ENCODE measurements around the gene MYO1H. TPM values are rescaled to one million over a fixed set of nuclear protein-coding genes. Genes with fewer than 3 reads are reported as not detected.

The MYO1H gene
- total RNA-seq, 1 donor from 2014 or later: not detected

DNA sequence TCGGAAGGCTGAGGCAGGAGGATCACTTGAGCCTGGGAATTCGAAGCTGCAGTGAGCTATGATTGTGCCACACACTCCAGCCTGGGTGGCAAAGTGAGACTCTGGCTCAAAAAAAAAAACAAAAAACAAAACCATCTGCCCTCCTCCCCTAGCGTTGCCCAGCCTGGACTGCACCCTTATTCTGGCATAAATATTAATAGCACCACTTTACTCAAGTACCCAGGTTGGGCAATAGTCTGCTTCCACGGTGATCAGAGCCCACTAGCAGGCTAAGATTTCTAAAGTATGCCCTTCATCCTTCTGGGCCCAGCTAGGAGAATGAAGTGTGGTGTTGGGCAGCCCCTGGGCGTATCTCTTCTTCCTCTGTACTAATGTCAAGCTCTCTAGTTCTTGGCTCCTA, 96.1 kb downstream of the MYO1H start:
- no peaks in the 10 kb centered on the region for H3K79me2 ChIP-seq (ENCODE audit: low read depth)
- peaks cover 20% of the 10 kb centered on the region for H3K4me1 Mint-ChIP-seq
- peak overlapping the region; percentile 64 for H3K27ac Mint-ChIP-seq
- H3K4me3 ChIP-seq: no peak overlapping the region
- H4K20me1 ChIP-seq (ENCODE audit: low read depth): peaks cover 4% of the 10 kb centered on the region
- no peaks in the 10 kb centered on the region for H3K27me3 ChIP-seq
- H3K36me3 Mint-ChIP-seq: peaks cover 17% of the 10 kb centered on the region
- no peak for DNase-seq (ENCODE audit: low spot score)
- no peaks in the 10 kb centered on the region for H3F3A ChIP-seq (ENCODE audit: low read depth)
- H2AFZ ChIP-seq (replicated peaks): no peak overlapping the region
- no peak overlapping the region for H3K27ac ChIP-seq
- H3K36me3 ChIP-seq: no peaks in the 10 kb centered on the region
- no peak overlapping the region for H3K4me3 Mint-ChIP-seq
- no peaks in the 10 kb centered on the region for H3K4me1 ChIP-seq
- H3K27me3 Mint-ChIP-seq (ENCODE audit: insufficient read depth, low read depth): peaks cover 1% of the 10 kb centered on the region
- no peaks in the 10 kb centered on the region for H3K9me3 ChIP-seq (ENCODE audit: low read depth)
- no peaks in the 10 kb centered on the region for H3K9me3 Mint-ChIP-seq
- no peak overlapping the region for H3K4me2 ChIP-seq
- TF ChIP-seq EZH2phosphoT487 (IDR thresholded peaks at IDR 0.05) (no peak), EZH2 (IDR thresholded peaks at IDR 0.05) (no peak)
- TF ChIP-seq, protein P1, sequence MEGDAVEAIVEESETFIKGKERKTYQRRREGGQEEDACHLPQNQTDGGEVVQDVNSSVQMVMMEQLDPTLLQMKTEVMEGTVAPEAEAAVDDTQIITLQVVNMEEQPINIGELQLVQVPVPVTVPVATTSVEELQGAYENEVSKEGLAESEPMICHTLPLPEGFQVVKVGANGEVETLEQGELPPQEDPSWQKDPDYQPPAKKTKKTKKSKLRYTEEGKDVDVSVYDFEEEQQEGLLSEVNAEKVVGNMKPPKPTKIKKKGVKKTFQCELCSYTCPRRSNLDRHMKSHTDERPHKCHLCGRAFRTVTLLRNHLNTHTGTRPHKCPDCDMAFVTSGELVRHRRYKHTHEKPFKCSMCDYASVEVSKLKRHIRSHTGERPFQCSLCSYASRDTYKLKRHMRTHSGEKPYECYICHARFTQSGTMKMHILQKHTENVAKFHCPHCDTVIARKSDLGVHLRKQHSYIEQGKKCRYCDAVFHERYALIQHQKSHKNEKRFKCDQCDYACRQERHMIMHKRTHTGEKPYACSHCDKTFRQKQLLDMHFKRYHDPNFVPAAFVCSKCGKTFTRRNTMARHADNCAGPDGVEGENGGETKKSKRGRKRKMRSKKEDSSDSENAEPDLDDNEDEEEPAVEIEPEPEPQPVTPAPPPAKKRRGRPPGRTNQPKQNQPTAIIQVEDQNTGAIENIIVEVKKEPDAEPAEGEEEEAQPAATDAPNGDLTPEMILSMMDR (IDR thresholded peaks at IDR 0.05): no peak
- H3K9ac ChIP-seq: no peak overlapping the region

DNA sequence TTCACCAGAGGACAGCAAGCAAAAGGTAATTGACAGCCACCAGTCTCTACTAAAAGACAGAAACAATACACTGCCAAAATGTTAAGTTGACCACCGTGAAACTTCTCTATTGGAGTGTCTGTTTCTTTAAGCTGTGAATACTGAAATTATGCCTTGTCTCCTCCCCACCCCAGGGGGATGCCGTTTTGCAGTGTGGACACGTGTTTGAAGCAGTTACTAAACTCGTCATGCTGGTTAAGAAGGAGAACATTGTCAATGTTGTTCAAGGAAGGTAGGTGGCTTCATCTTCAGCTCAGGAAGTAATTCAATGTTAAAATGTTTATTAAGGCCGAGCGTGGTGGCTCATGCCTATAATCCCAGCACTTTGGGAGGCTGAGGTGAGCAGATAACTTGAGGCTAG, 96.6 kb downstream of the MYO1H start:
- Histone ChIP-seq H3K9me3 (ENCODE audit: low read depth) (no peaks in the 10 kb centered on the region), H3K27ac (no peak overlapping the region), H3K4me1 (no peaks in the 10 kb centered on the region), H3K79me2 (ENCODE audit: low read depth) (no peaks in the 10 kb centered on the region), H3K4me3 (no peak overlapping the region), H3K4me2 (no peak overlapping the region), H4K20me1 (ENCODE audit: low read depth) (peaks cover 8% of the 10 kb centered on the region), H3K27me3 (no peaks in the 10 kb centered on the region), H2AFZ (replicated peaks) (no peak overlapping the region), H3F3A (ENCODE audit: low read depth) (no peaks in the 10 kb centered on the region), H3K9ac (no peak overlapping the region), H3K36me3 (no peaks in the 10 kb centered on the region)
- H3K36me3 Mint-ChIP-seq: peaks cover 20% of the 10 kb centered on the region
- H3K27me3 Mint-ChIP-seq (ENCODE audit: insufficient read depth, low read depth): no peaks in the 10 kb centered on the region
- peaks cover 20% of the 10 kb centered on the region for H3K4me1 Mint-ChIP-seq
- H3K27ac Mint-ChIP-seq: peak overlapping the region; percentile 64
- TF ChIP-seq EZH2 (IDR thresholded peaks at IDR 0.05) (no peak), EZH2phosphoT487 (IDR thresholded peaks at IDR 0.05) (no peak)
- TF ChIP-seq, protein P1 (IDR thresholded peaks at IDR 0.05): no peak
- H3K9me3 Mint-ChIP-seq: no peaks in the 10 kb centered on the region
- no peak for DNase-seq (ENCODE audit: low spot score)
- H3K4me3 Mint-ChIP-seq: no peak overlapping the region

DNA sequence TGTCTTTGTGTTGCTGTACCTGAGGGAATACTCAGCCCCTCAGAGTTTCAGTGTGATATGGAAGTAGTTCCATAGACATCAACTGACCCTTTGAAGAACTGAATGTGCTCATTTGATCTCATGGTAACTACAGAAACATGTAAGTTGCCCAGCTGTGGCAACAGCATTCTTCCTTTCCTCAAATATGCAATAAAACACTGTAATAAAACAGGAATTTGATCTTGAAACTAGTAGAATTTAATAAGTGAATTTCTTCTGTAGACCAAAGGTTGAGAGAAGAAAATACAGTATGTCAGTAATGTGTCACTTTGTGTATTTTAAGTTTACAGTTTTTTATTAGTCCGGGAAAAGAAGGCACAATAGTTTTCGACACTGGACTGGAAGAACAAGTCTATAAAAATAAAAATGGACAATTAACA, 97.5 kb downstream of the MYO1H start:
- Histone ChIP-seq H3K9ac (no peak overlapping the region), H3K27ac (no peak overlapping the region), H2AFZ (replicated peaks) (no peak overlapping the region), H3K27me3 (no peaks in the 10 kb centered on the region), H3F3A (ENCODE audit: low read depth) (no peaks in the 10 kb centered on the region), H4K20me1 (ENCODE audit: low read depth) (peaks cover 8% of the 10 kb centered on the region), H3K36me3 (no peaks in the 10 kb centered on the region), H3K79me2 (ENCODE audit: low read depth) (no peaks in the 10 kb centered on the region), H3K4me1 (no peaks in the 10 kb centered on the region), H3K9me3 (ENCODE audit: low read depth) (no peaks in the 10 kb centered on the region), H3K4me2 (no peak overlapping the region), H3K4me3 (no peak overlapping the region)
- H3K4me3 Mint-ChIP-seq: no peak overlapping the region
- H3K9me3 Mint-ChIP-seq: no peaks in the 10 kb centered on the region
- no peak for DNase-seq (ENCODE audit: low spot score)
- H3K27me3 Mint-ChIP-seq (ENCODE audit: insufficient read depth, low read depth): no peaks in the 10 kb centered on the region
- H3K4me1 Mint-ChIP-seq: peaks cover 20% of the 10 kb centered on the region
- H3K36me3 Mint-ChIP-seq: peaks cover 24% of the 10 kb centered on the region
- TF ChIP-seq EZH2phosphoT487 (IDR thresholded peaks at IDR 0.05): no peak
- TF ChIP-seq EZH2 (IDR thresholded peaks at IDR 0.05): no peak
- TF ChIP-seq, protein P1 (IDR thresholded peaks at IDR 0.05): no peak
- H3K27ac Mint-ChIP-seq: no peak overlapping the region

Measured in neural progenitor cell (in vitro differentiated cells).